Neural cell (in vitro differentiated cells): ENCODE measurements around the gene ORM2.

ENCODE experiments used
- POLR2AphosphoS5 ChIP-seq: IDR thresholded peaks from 2 replicates; pipeline ENCODE4 v1.6.1; 2012
- RAD21 ChIP-seq: fragments of 450-650 bp; conservative IDR thresholded peaks from 2 replicates; pipeline ENCODE4 v1.6.1; 2014; ENCODE audit warnings: antibody characterized with exemption, mild to moderate bottlenecking, moderate library complexity
- SMC3 ChIP-seq: fragments of 450-650 bp; conservative IDR thresholded peaks from 2 replicates; pipeline ENCODE4 v1.6.1; 2014; ENCODE audit warnings: antibody characterized with exemption, mild to moderate bottlenecking, moderate library complexity; ENCODE audit not compliant: poor library complexity
- TF ChIP-seq, protein P1 (sequence below): fragments of 450-650 bp; IDR thresholded peaks from 2 replicates; pipeline ENCODE4 v1.5.1; 2014; ENCODE audit warnings: antibody characterized with exemption, mild to moderate bottlenecking, moderate library complexity; ENCODE audit not compliant: poor library complexity, severe bottlenecking

DNA sequence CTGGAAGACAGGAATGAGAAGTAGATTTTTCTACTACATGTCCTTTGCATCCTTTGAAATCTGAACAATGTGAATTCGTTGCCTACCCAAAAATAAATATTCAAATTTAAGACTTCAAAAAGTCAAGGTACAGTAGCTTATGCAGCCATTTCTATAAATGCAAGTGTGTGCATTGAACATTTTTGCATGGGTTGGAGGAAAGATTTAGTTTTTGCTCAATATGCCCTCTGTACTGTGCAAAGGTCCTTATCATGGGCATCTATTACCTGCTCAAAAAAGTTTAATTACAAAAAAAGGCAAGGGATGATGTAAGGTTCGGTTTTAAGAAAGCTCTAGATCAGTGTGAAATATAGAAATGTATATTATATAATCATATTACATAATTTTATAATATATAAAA is 35.5 kb downstream of the ORM2 start:
- TF ChIP-seq SMC3 (no peak), RAD21 (no peak), POLR2AphosphoS5 (no peak)
- TF ChIP-seq, protein P1, sequence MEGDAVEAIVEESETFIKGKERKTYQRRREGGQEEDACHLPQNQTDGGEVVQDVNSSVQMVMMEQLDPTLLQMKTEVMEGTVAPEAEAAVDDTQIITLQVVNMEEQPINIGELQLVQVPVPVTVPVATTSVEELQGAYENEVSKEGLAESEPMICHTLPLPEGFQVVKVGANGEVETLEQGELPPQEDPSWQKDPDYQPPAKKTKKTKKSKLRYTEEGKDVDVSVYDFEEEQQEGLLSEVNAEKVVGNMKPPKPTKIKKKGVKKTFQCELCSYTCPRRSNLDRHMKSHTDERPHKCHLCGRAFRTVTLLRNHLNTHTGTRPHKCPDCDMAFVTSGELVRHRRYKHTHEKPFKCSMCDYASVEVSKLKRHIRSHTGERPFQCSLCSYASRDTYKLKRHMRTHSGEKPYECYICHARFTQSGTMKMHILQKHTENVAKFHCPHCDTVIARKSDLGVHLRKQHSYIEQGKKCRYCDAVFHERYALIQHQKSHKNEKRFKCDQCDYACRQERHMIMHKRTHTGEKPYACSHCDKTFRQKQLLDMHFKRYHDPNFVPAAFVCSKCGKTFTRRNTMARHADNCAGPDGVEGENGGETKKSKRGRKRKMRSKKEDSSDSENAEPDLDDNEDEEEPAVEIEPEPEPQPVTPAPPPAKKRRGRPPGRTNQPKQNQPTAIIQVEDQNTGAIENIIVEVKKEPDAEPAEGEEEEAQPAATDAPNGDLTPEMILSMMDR: no peak
